HEK293T (cell line): ENCODE data around the gene STX18.

Experiments
- FOXM1 ChIP-seq: fragments of 450-650 bp; IDR thresholded peaks from 2 replicates; pipeline ENCODE4 v1.6.1; 2017; ENCODE audit warnings: mild to moderate bottlenecking, borderline replicate concordance
- SP1 ChIP-seq: fragments of 450-650 bp; IDR thresholded peaks from 2 replicates; pipeline ENCODE4 v1.6.1; 2017
- TARDBP ChIP-seq: fragments of 450-650 bp; IDR thresholded peaks from 2 replicates; pipeline ENCODE4 v1.6.1; 2016
- TF ChIP-seq, protein P1 (sequence below): fragments of 450-650 bp; IDR thresholded peaks from 2 replicates; pipeline ENCODE4 v1.6.1; 2016

DNA sequence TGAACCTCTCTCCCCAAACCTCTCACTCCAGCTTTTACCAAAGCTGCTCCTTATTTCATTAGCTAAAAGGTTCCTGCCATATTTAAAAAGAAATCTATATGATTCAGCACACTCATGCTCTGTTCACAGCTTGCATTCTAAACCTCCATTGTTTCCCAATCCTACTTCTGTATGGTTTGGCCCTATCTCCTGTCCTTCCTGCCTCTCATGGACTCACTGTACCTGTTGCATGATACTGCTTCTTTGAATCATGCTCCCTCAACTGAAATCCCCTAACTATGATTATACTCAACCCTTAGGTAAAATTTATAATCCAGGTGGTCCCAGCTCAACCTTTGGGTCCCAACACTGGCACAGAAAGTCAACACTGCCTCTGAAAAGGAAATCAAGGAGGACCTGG, 6.3 kb downstream of the STX18 start:
- no peak for TF ChIP-seq FOXM1
- no peak for TF ChIP-seq SP1
- TF ChIP-seq TARDBP = no peak
- TF ChIP-seq, protein P1, sequence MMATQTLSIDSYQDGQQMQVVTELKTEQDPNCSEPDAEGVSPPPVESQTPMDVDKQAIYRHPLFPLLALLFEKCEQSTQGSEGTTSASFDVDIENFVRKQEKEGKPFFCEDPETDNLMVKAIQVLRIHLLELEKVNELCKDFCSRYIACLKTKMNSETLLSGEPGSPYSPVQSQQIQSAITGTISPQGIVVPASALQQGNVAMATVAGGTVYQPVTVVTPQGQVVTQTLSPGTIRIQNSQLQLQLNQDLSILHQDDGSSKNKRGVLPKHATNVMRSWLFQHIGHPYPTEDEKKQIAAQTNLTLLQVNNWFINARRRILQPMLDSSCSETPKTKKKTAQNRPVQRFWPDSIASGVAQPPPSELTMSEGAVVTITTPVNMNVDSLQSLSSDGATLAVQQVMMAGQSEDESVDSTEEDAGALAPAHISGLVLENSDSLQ = no peak
